Calu3 (cell line): ENCODE data around the gene SOX8. TPM values are rescaled to one million over a fixed set of nuclear protein-coding genes. Genes with fewer than 3 reads are reported as not detected.

Source experiments
- BruUV-seq: library from RNA; stranded (reverse); fragments of 400-500 nt; replicated peaks from 2 replicates; lab custom pipeline; 2021; lab: Mats Ljungman, UMichigan
- CTCF ChIA-PET: fragments of 300-600 bp; sonication (Branson Sonifier 250); formaldehyde crosslinking; loops from one replicate; lab custom pipeline; 2022; ENCODE audit warnings: antibody characterized with exemption; lab: Charles Lee
- DNase-seq: peaks from one replicate; pipeline ENCODE4 v3.0.0; 2022
- H3K27ac Mint-ChIP-seq: one replicate; pipeline ENCODE4 v1.8.0; 2022; ENCODE audit warnings: mixed read lengths; ENCODE audit not compliant: unreplicated experiment
- H3K27me3 Mint-ChIP-seq: one replicate; pipeline ENCODE4 v1.8.0; 2022; ENCODE audit warnings: mixed read lengths; ENCODE audit not compliant: unreplicated experiment
- H3K36me3 Mint-ChIP-seq: one replicate; pipeline ENCODE4 v1.8.0; 2022; ENCODE audit warnings: mild to moderate bottlenecking, moderate library complexity, mixed read lengths; ENCODE audit not compliant: insufficient read depth, unreplicated experiment
- H3K4me1 Mint-ChIP-seq: one replicate; pipeline ENCODE4 v1.8.0; 2022; ENCODE audit warnings: mild to moderate bottlenecking, low read depth, mixed read lengths; ENCODE audit not compliant: unreplicated experiment
- H3K4me3 Mint-ChIP-seq: one replicate; pipeline ENCODE4 v1.8.0; 2022; ENCODE audit warnings: mild to moderate bottlenecking, low read depth, moderate library complexity, mixed read lengths; ENCODE audit not compliant: unreplicated experiment
- H3K9me3 Mint-ChIP-seq: one replicate; pipeline ENCODE4 v1.8.0; 2022; ENCODE audit warnings: low read depth, mixed read lengths; ENCODE audit not compliant: unreplicated experiment
- CTCF ChIP-seq: fragments of 200-600 bp; IDR thresholded peaks from one replicate; pipeline ENCODE4 v1.8.0; 2022; ENCODE audit warnings: antibody characterized with exemption; ENCODE audit not compliant: unreplicated experiment
- intact Hi-C: fragments of 100-400 bp; cut with micrococcal nuclease; formaldehyde crosslinking; loops from one replicate; pipeline ENCODE4 v1.10.0; 2022; ENCODE audit not compliant: unreplicated experiment
- total RNA-seq: library from RNA; stranded (reverse); gene quantifications from 2 replicates; pipeline ENCODE4 v1.2.3, GENCODE V29; 2022

The SOX8 gene
- total RNA-seq, 1 experiment from 2014 or later = 0.92 TPM

- no peak for DNase-seq
- H3K36me3 Mint-ChIP-seq = peaks cover 3% of the 10 kb centered on the region
- TF ChIP-seq CTCF = no peak
- intact Hi-C loops = no loop called here
- H3K27me3 Mint-ChIP-seq = peaks cover 97% of the 10 kb centered on the region
- H3K9me3 Mint-ChIP-seq = no peaks in the 10 kb centered on the region
- H3K4me1 Mint-ChIP-seq = peaks cover 3% of the 10 kb centered on the region
- H3K4me3 Mint-ChIP-seq = no peak overlapping the region
- H3K27ac Mint-ChIP-seq = no peak overlapping the region
- BruUV-seq = no TSS peak
- CTCF ChIA-PET = no interaction called here
Observed at GRCh38 chr16:1013593-1013900, 32.0 kb downstream of the SOX8 start.

- BruUV-seq = no TSS peak
- DNase-seq = no peak
- peaks cover 97% of the 10 kb centered on the region for H3K27me3 Mint-ChIP-seq
- CTCF ChIA-PET = interaction anchor here (0.7 kb wide), 1 partner anchor 31 kb away, joined by 3 read pairs; no protein-coding TSS in a partner anchor
- intact Hi-C loops = no loop called here
- TF ChIP-seq CTCF = no peak
- H3K9me3 Mint-ChIP-seq = no peaks in the 10 kb centered on the region
- H3K36me3 Mint-ChIP-seq = peaks cover 9% of the 10 kb centered on the region
- peaks cover 9% of the 10 kb centered on the region for H3K4me1 Mint-ChIP-seq
- H3K27ac Mint-ChIP-seq = no peak overlapping the region
- no peak overlapping the region for H3K4me3 Mint-ChIP-seq
Observed at GRCh38 chr16:1014221-1014620, 32.7 kb downstream of the SOX8 start.

GRCh38 chr16:1014771-1015495 lies 33.4 kb downstream of the SOX8 start:
- intact Hi-C loops = no loop called here
- TF ChIP-seq CTCF = no peak
- Mint-ChIP-seq H3K9me3 (no peaks in the 10 kb centered on the region), H3K4me1 (peaks cover 12% of the 10 kb centered on the region), H3K27ac (no peak overlapping the region), H3K36me3 (peaks cover 11% of the 10 kb centered on the region), H3K4me3 (no peak overlapping the region), H3K27me3 (peaks cover 97% of the 10 kb centered on the region)
- DNase-seq = no peak
- CTCF ChIA-PET = interaction anchor here (0.7 kb wide), 1 partner anchor 31 kb away, joined by 3 read pairs; no protein-coding TSS in a partner anchor
- no TSS peak for BruUV-seq

GRCh38 chr16:1018447-1019198 lies 37.1 kb downstream of the SOX8 start:
- H3K27ac Mint-ChIP-seq = peak overlapping the region; percentile 37
- peak overlapping the region; percentile 54 for H3K4me3 Mint-ChIP-seq
- H3K36me3 Mint-ChIP-seq = peaks cover 11% of the 10 kb centered on the region
- H3K27me3 Mint-ChIP-seq = peaks cover 99% of the 10 kb centered on the region
- intact Hi-C loops = no loop called here
- H3K4me1 Mint-ChIP-seq = peaks cover 12% of the 10 kb centered on the region
- CTCF ChIA-PET = no interaction called here
- TF ChIP-seq CTCF = no peak
- no TSS peak for BruUV-seq
- no peaks in the 10 kb centered on the region for H3K9me3 Mint-ChIP-seq
- DNase-seq = no peak
